Endodermal cell (in vitro differentiated cells): ENCODE measurements around the gene KCP. TPM values are rescaled to one million over a fixed set of nuclear protein-coding genes. Genes with fewer than 3 reads are reported as not detected.

ENCODE experiments used
- DNase-seq: peaks from one replicate; pipeline ENCODE4 v3.0.0-alpha.2; 2017
- H3K27ac ChIP-seq: 2 replicates; pipeline ENCODE4 v1.5.1; 2013; ENCODE audit warnings: mild to moderate bottlenecking, low read depth, low read length, moderate library complexity
- H3K27me3 ChIP-seq: 2 replicates; pipeline ENCODE4 v1.6.1; 2013; ENCODE audit warnings: mild to moderate bottlenecking, low read length, moderate library complexity; ENCODE audit not compliant: insufficient read depth, control insufficient read depth, poor library complexity, severe bottlenecking
- H3K36me3 ChIP-seq: 2 replicates; pipeline ENCODE4 v1.7.0; 2013; ENCODE audit warnings: mild to moderate bottlenecking, low read length, moderate library complexity; ENCODE audit not compliant: control insufficient read depth, insufficient read depth
- H3K4me1 ChIP-seq: one replicate; pipeline ENCODE4 v1.7.0; 2013; ENCODE audit warnings: low read length; ENCODE audit not compliant: control insufficient read depth, insufficient read depth
- H3K4me3 ChIP-seq: 2 replicates; pipeline ENCODE4 v1.5.1; 2013; ENCODE audit warnings: mild to moderate bottlenecking, low read length, moderate library complexity
- H3K9ac ChIP-seq: 2 replicates; pipeline ENCODE4 v1.6.1; 2013; ENCODE audit warnings: mild to moderate bottlenecking, low read length, moderate library complexity; ENCODE audit not compliant: poor library complexity, severe bottlenecking; ENCODE audit errors: extremely low read depth
- H3K9me3 ChIP-seq: 2 replicates; pipeline ENCODE4 v1.6.1; 2013; ENCODE audit warnings: mild to moderate bottlenecking, low read length, moderate library complexity; ENCODE audit not compliant: control insufficient read depth
- H3K27ac Mint-ChIP-seq: 2 replicates; pipeline ENCODE4 v1.8.0; 2020; ENCODE audit warnings: mixed read lengths
- H3K27me3 Mint-ChIP-seq: 2 replicates; pipeline ENCODE4 v1.8.0; 2021; ENCODE audit warnings: mild to moderate bottlenecking, mixed read lengths; ENCODE audit not compliant: insufficient read depth
- H3K36me3 Mint-ChIP-seq: 2 replicates; pipeline ENCODE4 v1.8.0; 2020; ENCODE audit warnings: low read depth, mixed read lengths
- H3K4me1 Mint-ChIP-seq: 2 replicates; pipeline ENCODE4 v1.8.0; 2020; ENCODE audit warnings: mixed read lengths
- H3K4me3 Mint-ChIP-seq: 2 replicates; pipeline ENCODE4 v1.8.0; 2020; ENCODE audit warnings: mild to moderate bottlenecking, moderate library complexity, mixed read lengths
- H3K9me3 Mint-ChIP-seq: 2 replicates; pipeline ENCODE4 v1.8.0; 2020; ENCODE audit warnings: mild to moderate bottlenecking, mixed read lengths
- WGBS, 2 experiments: methylation state at CpG; one replicate each; pipeline versions ENCODE4 v1.1.5 to v1.1.7; 2013; ENCODE audit warnings: missing lambda C conversion rate in 2 of 2, mixed read lengths in 1 of 2; ENCODE audit not compliant: insufficient coverage in 1 of 2, insufficient read length in 1 of 2; 5-methylcytosine and 5-hydroxymethylcytosine counted together
- total RNA-seq, 2 donors: library from RNA; stranded (reverse); fragmentation: NEBNext Ultra II Directional in 1 of 2; extraction: Animal tissue kit (Norgen Biotek cat#: 25700) in 1 of 2; gene quantifications; 2 replicates in 1 of 2; 3 replicates in 1 of 2; pipeline ENCODE4 v1.2.1, GENCODE V29; 2021
- TF ChIP-seq, protein P1 (sequence below): fragments of 200-600 bp; sonication (generic); conservative IDR thresholded peaks from 2 replicates; pipeline ENCODE4 v1.5.0; 2021; ENCODE audit warnings: antibody characterized with exemption, mild to moderate bottlenecking

KCP gene
- total RNA-seq, 2 donors from 2014 or later = 21.1 to 33.3 TPM

DNA sequence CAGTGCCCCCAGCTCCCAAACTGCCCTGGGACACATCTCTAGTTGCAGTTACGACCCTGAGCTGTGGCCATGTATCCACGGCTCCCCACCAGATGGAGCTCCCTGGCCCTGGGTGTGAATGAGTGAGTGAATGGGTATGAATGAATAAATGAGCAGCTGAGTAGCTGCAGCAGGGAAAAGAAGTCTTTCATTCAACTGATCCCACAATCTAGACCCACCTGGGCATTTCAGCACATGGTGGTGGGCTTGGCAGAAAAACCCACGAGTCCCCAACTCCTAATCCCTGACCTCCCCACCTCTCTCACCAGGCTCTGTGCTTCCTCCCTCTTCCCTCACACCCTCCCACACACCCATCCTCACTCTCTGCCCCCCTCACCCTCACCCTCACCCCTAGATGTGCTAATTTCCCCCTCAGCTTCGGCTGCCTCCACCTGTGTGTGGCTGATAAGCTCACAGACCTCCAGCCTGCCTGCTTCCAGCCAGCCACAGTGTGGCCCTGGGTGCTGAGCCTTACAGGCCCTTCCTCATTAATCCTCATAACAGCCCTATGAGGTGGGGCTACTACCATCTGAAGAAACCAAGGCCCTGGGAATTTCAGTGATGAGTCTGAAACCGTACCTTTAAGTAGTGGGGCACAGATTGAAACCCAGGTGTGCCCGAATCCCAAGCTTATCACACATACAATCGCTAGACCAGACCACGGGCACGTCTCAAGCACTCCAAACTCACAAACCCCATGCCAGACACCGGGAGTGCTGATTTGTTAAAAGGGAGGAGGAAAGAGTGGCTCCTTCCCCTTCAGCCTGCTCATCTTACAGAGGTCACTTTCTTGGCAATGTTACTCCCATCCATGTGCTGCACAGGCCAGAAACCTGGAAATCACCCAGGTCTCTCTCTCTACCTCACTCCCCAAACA, 50.1 kb downstream of the KCP start:
- WGBS, 2 experiments = 59 to 75% methylated on average over 3 to 10 of the region's 10 CpGs
- Histone ChIP-seq H3K4me3 (no peak overlapping the region), H3K36me3 (peaks cover 13% of the 10 kb centered on the region), H3K4me1 (no peaks in the 10 kb centered on the region), H3K27ac (no peak overlapping the region), H3K27me3 (no peaks in the 10 kb centered on the region), H3K9me3 (no peaks in the 10 kb centered on the region), H3K9ac (no peak overlapping the region)
- TF ChIP-seq, protein P1, sequence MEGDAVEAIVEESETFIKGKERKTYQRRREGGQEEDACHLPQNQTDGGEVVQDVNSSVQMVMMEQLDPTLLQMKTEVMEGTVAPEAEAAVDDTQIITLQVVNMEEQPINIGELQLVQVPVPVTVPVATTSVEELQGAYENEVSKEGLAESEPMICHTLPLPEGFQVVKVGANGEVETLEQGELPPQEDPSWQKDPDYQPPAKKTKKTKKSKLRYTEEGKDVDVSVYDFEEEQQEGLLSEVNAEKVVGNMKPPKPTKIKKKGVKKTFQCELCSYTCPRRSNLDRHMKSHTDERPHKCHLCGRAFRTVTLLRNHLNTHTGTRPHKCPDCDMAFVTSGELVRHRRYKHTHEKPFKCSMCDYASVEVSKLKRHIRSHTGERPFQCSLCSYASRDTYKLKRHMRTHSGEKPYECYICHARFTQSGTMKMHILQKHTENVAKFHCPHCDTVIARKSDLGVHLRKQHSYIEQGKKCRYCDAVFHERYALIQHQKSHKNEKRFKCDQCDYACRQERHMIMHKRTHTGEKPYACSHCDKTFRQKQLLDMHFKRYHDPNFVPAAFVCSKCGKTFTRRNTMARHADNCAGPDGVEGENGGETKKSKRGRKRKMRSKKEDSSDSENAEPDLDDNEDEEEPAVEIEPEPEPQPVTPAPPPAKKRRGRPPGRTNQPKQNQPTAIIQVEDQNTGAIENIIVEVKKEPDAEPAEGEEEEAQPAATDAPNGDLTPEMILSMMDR = peak; percentile 48
- peak; percentile 83 for DNase-seq
- H3K27me3 Mint-ChIP-seq = no peaks in the 10 kb centered on the region
- no peaks in the 10 kb centered on the region for H3K9me3 Mint-ChIP-seq
- H3K27ac Mint-ChIP-seq = peak overlapping the region; percentile 56
- no peak overlapping the region for H3K4me3 Mint-ChIP-seq
- peaks cover 12% of the 10 kb centered on the region for H3K4me1 Mint-ChIP-seq
- H3K36me3 Mint-ChIP-seq = peaks cover 8% of the 10 kb centered on the region

DNA sequence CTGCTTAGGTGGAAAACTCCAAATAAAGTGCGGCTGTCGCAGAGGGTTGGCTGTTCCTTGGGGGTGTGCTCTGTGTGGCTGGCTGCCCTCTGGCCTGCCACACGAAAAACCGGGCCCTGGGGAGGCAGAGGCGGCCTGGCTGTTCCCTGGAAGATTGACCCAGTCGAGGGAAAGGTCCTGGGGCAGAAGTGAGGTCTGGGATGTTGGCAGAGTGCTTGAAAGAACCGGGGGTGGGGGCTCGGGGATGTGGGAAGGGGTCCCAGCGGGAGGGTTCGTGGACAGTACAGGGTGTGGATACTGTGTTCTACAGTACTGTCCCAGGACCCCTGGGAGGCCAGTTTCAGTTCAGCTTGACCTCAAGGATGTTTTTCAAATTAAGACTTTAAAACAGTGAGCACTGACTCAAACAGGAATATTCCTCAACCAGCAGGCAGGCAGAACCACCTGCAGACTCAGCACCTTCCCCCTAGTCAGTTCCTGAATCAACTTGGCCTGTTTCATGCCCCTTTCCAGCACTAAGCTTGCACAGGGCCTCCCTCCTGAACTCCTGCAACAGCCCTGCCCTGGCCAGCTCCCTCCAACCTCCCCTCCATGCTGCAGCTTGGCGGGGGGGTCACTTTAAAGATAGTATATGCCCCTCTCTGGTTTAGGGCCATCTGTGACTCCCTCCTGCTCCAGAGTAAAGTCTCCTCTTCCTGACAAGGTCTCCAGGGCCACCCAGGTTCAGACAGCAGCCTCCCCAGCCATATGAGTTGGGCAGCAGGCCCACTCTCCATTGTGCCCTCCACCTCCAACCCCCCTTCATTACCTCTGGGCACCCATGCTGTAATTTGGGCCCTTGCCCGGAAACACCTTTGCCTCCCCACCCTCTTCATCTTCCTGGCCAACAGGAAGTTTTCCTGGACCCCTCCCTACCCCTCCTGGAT, 51.0 kb downstream of the KCP start:
- Histone ChIP-seq H3K9me3 (no peaks in the 10 kb centered on the region), H3K27ac (no peak overlapping the region), H3K27me3 (no peaks in the 10 kb centered on the region), H3K36me3 (peaks cover 9% of the 10 kb centered on the region), H3K4me3 (no peak overlapping the region), H3K9ac (no peak overlapping the region), H3K4me1 (no peaks in the 10 kb centered on the region)
- H3K36me3 Mint-ChIP-seq = no peaks in the 10 kb centered on the region
- no peak overlapping the region for H3K4me3 Mint-ChIP-seq
- H3K27ac Mint-ChIP-seq = peak overlapping the region; percentile 21
- TF ChIP-seq, protein P1 = no peak
- H3K4me1 Mint-ChIP-seq = peaks cover 12% of the 10 kb centered on the region
- no peak for DNase-seq
- no peaks in the 10 kb centered on the region for H3K9me3 Mint-ChIP-seq
- H3K27me3 Mint-ChIP-seq = no peaks in the 10 kb centered on the region
- 90 to 98% methylated on average over 9 to 12 of the region's 12 CpGs for WGBS, 2 experiments

DNA sequence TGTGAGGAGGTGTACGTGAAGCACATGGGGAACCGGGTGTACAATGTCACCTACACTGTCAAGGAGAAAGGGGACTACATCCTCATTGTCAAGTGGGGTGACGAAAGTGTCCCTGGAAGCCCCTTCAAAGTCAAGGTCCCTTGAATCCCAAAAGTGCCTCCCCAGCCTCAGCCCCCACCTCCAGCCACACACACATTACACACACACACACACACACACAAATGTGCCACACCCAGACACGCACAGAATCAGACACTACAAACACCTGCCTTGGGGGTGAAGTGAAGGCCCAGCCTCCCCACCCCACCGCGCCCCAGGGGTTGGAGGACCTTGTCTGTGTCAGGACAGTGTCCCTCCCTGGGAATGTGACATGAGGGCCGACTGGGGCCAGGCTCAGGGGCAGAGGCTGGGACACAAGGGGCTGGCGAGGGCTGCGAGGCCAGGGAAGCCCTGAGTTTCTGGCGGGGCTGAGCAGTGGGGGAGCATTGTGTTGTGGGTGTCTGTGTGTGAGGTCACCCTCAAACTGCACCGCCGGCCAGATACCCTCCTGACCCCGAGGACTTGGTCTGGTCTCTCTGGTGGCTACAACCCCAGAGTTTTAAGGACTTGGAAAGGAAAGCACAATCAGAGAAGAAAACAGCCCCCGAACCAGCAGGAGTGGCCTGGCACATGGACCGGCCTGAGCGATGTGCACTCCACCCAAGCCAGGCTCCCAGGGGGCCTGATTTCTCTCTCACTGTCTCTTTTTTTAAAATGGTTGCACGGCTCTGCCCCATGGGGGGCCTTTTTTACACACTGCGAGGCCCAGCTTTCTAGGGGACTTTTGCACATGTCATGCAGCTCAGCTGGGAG, 51.9 kb downstream of the KCP start:
- WGBS, 2 experiments = 93 to 96% methylated on average over 8 to 18 of the region's 18 CpGs
- TF ChIP-seq, protein P1 = no peak

More for the DNA sequence above, 51.9 kb downstream of the KCP start:
- Histone ChIP-seq H3K36me3 (peaks cover 9% of the 10 kb centered on the region), H3K9ac (no peak overlapping the region), H3K27me3 (no peaks in the 10 kb centered on the region), H3K4me1 (no peaks in the 10 kb centered on the region), H3K27ac (no peak overlapping the region), H3K4me3 (no peak overlapping the region), H3K9me3 (no peaks in the 10 kb centered on the region)
- no peaks in the 10 kb centered on the region for H3K36me3 Mint-ChIP-seq
- DNase-seq = no peak
- no peaks in the 10 kb centered on the region for H3K9me3 Mint-ChIP-seq
- no peak overlapping the region for H3K27ac Mint-ChIP-seq
- no peaks in the 10 kb centered on the region for H3K27me3 Mint-ChIP-seq
- H3K4me1 Mint-ChIP-seq = peaks cover 7% of the 10 kb centered on the region
- no peak overlapping the region for H3K4me3 Mint-ChIP-seq
